Islet of Langerhans (tissue), 1 donor: ENCODE data around the gene NLRP10.

Source experiments
- FAIRE-seq: peaks from one replicate; lab custom pipeline; 2011; peaks lifted over from hg19 to GRCh38; lab: Jason Lieb, UNC

NLRP10 gene

GRCh38 chr11:7973011-7973410, 7.8 kb upstream of the NLRP10 start:
- FAIRE-seq: no peak

DNA sequence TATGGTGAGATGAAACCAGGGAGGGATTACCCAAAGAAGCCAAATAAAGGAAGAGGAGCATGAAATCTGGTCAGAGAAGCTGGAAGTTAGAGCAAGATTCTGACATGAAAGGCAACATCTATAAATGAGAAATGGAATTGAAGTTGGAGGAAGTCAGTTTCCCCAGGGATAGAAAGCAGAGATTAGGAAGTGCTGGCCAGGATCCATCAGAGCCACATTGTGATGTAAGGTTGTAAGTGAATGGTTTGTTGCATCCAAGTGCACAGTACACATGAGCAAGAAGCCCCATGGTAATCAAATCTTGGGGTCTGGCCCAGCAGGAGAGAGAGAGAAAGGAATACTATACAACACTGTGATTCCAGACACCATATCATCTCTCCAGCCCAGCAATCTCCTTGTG, 6.6 kb upstream of the NLRP10 start:
- no peak for FAIRE-seq

DNA sequence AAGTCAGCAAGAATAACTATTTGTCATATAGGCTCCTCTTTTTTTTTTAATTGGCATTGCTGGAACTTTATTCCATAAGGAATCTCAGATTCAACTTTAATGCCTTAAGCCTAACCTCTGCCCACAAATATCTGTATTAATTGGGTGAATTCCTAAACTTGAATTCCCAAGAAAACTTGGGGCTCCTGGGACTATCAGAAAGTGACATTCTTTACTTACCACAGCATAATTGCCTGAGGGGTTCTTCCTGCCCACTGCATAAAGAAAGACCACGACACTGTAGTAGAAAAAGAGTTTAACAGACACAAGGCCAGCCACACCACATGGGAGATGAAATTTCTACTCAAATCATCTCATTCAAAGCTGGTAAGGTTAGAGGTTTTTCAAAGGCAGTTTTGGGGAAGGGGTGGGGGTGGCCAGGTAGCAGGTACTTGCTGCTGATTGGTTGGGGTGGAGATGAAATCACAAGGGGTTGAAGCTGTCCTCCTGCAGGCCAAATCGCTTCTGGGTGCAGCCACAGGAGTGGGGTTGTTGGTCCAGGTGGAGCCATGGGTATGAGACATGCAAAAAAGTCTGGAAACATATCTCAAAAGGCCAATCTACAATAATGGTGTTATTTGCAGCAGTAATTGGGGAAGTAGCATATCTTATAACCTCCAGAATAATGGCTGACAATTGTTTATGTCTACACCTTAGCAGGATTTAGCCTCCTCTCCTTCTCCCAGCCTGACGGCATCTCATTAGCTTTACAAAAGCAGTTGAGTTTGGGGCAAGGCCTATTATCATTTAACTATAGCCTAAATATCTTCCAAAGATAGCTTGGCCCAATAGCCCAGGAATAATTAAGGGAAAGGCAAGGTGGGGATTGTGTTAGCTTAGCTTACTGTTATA, 4.8 kb upstream of the NLRP10 start:
- no peak for FAIRE-seq

- FAIRE-seq: no peak
Measured at GRCh38 chr11:7968686-7969085, 3.4 kb upstream of the NLRP10 start.

- FAIRE-seq: no peak
Measured at GRCh38 chr11:7967826-7968225, 2.6 kb upstream of the NLRP10 start.

DNA sequence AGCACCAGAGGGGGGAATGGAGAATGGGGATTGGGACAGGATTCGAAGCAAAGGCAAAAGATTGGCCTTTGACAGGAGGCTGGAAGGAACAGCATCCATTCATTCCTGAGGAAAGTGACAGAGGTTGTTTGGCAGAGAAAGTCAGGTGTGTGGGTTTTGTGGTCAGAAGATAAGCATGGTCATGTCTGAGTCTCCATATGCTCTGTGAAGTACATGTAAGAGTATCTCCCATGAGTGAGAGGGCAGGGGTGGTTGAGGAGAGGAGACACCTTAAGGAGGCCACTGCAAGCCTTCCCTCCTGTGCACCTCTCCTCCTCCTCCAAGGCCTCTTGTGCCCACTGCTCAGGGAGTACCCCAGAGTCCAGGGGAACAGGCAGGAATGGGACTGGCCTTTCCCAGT, 1.9 kb upstream of the NLRP10 start:
- FAIRE-seq: no peak

GRCh38 chr11:7964873-7965272, 374 bp downstream of the NLRP10 start:
- FAIRE-seq: no peak

DNA sequence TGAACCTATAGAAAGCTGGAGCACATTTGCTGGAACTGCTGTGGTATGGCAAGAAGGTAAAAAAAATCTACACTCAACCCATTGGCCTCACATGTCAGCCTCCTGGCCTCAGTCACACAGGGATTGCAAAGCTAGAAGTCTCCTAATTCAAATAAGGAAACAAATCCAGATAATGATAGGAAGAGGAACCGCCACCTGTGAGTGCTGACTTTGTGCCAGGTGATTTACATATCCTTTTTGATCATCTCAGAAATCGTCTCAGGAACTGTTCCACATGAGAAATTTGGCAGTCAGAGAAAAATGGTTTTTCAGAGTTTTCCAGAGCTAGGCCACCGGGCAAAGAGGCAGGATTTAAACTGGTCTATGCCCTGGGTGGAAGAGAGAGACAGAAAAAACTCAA, 986 bp downstream of the NLRP10 start:
- FAIRE-seq: no peak

DNA sequence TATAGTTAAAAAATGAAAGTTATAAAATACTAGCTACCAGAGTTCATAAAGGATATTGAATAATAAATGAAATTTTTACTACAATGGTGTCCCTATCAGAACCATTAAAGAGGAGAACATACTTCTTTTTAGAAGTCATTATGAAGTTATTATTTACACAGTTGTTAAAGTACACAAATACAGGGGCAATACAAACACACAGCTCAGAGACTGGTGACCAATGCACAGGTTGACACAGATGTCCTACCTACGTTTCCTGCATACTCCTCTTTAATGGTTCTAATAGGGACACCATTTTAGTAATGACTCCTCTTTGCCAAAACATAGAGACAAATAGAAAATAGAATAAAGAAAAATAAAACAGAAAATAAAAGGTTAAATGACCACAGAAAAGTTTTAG, 10.1 kb downstream of the NLRP10 start:
- FAIRE-seq: no peak

GRCh38 chr11:7949934-7950333, 15.3 kb downstream of the NLRP10 start:
- no peak for FAIRE-seq

GRCh38 chr11:7944123-7944522, 21.1 kb downstream of the NLRP10 start:
- FAIRE-seq: no peak

- FAIRE-seq: no peak
Measured at GRCh38 chr11:7941608-7942007, 23.6 kb downstream of the NLRP10 start, which contains the start of gene OR10A3. Gene OR10A3, minus strand, starts transcription at chr11:7941708. Its CDS starts 2,188 bp downstream, at chr11:7939520.

GRCh38 chr11:7941146-7941545, 24.1 kb downstream of the NLRP10 start:
- no peak for FAIRE-seq

- no peak for FAIRE-seq
Measured at GRCh38 chr11:7936615-7937014, 28.6 kb downstream of the NLRP10 start.

DNA sequence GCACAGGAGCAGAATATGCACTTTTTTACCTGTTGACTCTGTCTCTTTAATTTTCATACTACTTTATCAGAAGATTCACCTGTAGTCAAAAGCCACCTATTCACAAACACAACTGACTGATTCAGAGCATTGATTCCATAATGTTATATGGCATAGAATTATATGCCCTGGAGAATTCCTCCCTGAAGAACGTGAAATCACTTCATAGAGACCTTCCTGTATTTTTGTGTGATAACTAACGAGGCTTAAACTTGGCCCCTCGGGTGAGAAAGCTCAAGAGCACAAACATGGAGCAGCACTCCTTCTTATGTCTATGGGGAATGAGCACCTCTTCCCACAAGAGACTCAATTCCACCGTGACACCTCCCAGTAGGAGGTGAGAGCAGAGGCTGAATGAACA, 34.1 kb downstream of the NLRP10 start, which contains the start of gene OR10A6:
Gene OR10A6 (minus strand): TSS at position 101 of the 400 bp plus-strand sequence. CDS start 2,606 bp downstream, outside the sequence.
- FAIRE-seq: no peak

GRCh38 chr11:7927635-7928034, 37.6 kb downstream of the NLRP10 start:
- no peak for FAIRE-seq

- no peak for FAIRE-seq
Measured at GRCh38 chr11:7924536-7924935, 40.7 kb downstream of the NLRP10 start.

- no peak for FAIRE-seq
Measured at GRCh38 chr11:7918141-7918540, 47.1 kb downstream of the NLRP10 start.
